GM19240 (cell line): ENCODE results near the gene SCAP.
"Not testable (repeated sequence)": the region's sequence is repeated elsewhere in the genome, so short reads cannot be mapped to it uniquely, and the experiment has no call there.

Experiments
- DNase-seq: peaks from one replicate; pipeline ENCODE4 v3.0.0; 2011; ENCODE audit warnings: low spot score; ENCODE audit not compliant: insufficient read length

The SCAP gene

DNA sequence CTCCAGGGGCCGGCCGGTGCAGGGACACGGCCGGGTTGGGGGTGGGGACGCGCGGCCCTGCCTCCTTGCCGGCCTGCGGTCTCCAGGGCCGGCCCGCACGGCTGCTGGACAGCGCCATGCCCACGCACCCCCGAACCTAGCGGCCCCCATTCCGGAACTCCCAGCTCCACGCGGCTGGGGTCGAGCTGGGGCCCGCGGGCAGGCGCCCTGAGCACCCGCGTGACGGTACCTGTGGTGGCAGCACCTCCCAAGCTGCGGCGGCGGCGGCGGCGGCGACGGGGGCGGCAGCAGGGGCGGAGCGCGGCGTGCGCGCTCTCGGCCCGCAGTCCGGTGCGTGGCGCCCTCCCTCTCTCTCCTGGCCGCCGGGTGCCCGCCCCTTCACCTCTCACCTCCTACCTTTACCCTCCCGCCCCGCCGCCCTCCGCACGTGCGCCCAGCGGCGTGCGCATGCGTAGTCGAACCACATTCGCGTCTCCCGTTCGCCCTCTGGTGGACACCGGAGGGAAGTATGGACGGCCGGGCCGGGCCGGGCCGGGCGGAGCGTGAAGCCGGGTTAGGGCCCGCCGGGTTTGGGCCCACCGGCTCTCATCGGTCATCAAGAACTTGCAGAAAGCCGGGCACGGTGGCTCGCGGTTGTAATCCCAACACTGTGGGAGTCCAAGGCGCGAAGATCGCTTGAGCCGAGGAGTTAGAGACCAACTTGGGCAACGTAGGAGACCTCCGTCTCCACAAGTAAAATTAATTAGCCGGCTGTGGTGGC lies at the start of gene SCAP:
SCAP (minus strand) TSS at position 372 of the 760 bp plus-strand sequence. CDS start 32,948 bp downstream, outside the sequence.
- peak; percentile 77 for DNase-seq

DNA sequence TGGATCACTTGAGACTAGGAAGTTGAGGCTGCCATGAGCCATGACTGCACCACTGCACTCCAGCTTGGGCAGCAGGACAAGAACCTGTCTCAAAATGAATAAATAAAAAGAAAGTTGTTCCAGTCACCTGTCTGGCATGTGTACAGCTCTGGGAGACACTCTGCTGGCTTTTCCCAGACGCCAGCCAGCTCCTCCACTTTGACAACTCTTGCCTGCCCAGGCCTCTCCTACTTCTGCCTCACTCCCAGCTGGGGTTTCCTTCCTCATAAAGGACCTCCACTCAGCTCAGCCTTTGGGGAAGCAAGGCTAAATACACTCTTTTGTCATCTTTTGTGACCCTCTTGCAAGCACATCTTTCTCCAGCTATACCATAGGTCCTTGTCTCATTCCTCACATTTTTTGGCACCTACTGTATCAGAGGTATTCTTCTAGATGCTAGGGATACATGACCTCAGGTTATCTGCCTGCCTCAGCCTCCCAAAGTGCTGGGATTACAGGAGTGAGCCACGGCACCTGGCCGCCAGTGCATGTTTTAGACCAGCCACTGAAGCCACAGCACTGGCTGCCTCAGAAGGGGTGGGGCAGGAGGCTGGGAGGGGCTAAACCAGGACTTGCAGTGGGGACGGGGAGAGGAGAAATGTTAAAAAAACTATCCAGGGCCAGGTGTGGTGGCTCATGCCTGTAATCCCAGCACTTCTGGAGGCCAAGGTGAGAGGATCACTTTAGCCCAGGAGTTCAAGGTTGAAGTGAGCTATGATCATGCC lies 47.8 kb upstream of the SCAP start:
- DNase-seq = no peak

DNA sequence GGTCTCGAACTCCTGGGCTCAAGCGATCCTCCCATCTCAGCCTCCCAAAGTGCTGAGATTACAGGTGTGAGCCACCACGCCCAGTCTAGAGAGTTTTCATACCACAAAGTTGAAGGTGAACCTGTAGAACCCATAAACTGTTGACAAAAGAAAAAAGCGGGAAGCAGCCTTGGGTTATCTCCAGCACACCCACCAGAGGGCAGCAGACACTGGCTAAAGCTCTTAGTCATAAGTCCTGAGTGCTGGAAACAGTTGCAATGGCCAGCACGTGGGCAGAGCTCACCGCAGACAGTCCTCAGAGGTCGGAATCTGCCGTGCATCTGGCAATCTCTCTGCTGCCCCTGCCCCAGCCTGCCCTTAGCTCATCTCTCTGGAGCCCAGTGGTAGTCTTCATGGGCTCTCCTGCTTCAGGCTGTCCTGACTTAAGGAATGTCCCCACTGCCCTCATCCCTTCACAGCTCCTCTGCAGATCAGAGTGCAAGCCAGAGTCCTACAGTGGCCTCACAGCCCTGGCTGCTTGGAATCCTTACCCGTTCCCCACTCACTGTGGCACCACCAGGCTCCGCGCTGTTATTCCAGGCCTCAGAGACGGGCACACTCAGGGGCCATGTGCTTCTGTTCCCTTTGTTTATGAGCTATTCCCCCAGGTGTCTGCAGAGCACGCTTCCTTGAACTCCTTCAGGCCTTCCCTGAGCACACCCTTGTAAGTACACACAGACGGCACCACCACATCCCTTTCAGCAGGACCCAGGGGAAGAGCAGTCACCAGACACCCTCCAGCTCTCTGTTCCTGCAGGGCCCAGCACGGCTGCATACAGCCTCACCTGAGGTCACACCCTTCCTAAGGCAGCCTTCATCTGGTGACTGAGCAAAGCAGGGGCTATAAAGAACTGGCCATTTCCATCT lies 46.6 kb upstream of the SCAP start:
- DNase-seq = peak; percentile 77

DNA sequence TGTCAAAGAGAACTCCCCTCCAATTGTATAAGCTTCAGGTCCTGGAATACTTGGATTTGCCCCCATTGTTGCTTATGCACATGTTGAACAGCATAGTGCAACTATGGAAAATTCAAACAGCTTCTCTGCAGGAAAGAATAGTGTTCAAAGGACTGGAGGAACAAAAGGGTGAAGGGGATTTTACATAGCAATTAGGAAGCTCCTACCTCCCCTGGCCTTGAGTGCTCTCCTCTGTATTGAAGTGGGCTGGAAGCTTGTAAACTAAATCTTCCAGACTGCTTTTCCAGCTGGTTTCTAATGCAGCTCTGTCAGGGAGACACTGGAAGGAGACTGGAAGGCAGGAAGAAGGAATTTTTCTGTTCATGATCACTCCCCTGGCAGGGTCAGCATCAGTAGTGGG lies 45.0 kb upstream of the SCAP start:
- no peak for DNase-seq

DNA sequence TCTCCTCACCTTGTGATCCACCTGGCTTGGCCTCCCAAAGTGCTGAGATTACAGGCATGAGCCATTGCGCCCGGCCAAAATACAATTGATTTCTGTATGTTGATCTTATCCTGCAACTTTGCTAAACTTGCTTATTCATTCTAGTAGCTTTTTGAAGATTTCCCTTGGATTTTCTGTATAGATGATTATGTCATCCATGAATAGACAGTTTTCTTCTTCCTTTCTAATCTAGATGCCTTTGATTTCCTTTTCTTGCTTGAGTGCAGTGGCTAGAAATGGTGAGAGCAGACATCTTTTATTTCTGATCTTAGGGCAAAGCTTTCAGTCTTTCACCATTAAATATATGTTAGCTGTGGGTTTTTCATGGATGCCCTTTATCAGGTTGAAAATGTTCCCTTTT lies 42.2 kb upstream of the SCAP start:
- no peak for DNase-seq

DNA sequence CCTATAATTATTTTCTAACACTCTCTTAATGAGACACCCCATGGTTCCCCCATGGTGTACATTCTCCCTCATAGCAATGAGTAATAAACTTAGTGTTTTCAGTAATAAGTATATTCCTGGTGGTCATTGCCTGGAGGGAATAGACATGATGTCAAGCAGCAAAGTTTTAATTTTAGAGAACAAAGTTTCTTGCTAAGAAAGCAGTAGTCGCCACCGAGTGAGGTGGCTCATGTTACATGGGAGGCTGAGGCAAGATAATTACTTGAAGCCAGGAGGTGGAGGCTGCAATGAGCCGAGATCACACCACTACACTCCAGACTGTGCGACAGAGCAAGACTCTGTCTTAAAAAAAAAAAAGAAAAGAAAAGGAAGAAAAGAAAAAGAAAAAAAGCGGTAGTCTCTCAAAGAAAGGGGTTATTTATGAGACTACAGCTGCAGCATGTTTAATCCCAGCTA lies 40.2 kb upstream of the SCAP start:
- no peak for DNase-seq

DNA sequence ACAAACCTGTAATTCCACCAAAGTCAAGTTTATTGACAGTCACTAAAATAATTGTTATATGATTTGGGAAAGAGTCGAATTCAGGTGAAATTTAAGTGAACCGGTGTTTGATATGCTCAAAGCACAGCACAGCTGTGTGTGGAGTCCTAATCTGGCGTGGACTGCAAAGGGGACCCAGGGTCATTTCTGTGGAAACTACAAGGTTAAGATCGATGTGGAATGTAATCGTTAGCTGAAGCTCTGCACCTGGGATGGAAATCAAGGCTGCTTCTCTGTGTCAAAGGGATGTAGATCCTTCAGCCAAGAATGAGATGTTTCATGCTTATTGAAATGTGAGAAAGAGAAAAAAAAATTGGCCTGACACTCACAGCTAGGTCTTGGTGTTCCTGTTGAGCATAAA lies 39.4 kb upstream of the SCAP start:
- no peak for DNase-seq

DNA sequence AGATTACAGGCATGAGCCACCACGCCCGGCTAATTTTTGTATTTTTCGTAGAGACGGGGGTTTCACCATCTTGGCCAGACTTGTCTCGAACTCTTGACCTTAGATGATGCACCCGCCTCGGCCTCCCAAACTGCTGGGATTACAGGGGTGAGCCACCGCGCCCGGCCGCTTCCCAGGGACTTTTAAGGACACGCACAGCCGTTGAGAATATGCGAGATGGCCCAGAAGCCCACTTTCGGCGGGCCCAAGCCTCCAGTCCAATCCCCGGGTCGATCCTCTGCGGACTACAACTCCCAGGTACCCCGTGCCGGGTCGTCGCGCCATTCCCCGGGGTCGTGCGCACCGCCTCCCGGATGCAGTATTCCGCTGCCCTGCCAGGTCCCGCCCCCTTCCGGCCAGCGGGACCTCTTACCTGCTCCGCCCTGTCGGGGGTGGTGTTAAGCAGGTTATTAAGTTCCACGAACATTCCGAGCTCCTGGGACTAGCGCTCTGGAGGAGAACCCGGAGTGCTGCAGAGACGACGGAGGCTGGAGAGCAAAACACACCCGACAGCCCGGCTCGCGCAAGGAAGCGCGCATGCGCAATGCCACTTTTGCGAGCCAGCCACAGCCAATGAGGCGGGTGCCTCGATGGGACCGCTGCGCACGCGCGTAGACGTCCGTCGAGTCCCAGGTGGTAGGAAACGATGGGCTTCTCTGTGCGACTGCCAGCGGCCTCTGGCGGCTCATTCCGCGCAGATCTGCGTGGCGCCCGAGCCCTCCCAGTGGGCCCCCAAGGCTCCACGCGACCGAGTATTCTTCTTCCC lies 37.6 kb upstream of the SCAP start, which contains the start of gene ELP6:
ELP6 (minus strand) TSS at position 588 of the 805 bp plus-strand sequence; CDS start at position 466, 122 bp downstream.
- DNase-seq = peak; percentile 89

DNA sequence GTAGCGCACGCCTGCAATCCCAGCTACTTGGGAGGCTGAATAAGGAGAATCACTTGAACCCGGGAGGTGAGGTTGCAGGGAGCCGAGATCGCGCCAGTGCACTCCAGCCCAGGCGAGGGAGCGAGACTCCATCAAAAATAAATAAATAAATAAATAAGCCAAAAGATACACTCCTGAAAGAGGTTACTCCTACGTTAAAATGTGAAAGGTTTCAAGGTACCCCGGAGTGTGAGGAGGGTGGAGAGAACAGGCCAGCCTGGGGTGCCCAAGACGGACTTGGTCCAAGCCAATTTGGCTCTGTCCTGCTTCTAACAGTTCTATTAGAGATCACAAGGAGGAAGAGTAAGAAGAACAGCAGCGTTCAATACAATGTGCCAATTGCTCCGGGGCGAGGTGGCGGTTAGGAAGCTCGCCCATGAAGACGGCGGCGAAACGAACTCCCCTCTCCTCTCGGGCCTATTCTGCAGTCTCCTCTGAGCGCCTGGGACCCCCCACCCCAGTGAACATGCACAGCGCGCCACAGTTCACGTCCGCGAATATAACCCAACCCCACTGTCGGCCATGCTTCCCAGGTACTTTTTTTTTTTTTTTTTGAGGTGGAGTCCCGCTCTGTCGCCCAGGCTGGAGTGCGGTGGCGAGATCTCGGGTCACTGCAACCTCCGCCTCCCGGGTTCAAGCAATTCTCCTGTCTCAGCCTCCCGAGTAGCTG lies 36.8 kb upstream of the SCAP start:
- no peak for DNase-seq

DNA sequence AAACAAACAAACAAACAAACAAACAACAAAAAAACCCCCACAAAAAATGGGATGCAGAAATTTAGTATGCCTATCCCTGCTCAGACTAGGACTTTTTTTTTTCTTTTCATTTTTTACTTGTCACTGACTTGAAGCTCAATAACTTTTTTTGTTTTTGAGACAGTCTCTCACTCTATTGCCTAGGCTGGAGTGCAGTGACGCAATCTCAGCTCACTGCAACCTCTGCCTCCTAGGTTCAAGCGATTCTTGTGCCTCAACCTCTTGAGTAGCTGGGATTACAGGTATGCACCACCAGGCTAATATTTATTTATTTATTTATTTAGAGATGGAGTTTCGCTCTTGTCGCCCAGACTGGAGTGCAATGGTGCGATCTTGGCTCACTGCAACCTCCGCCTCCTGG lies 29.5 kb upstream of the SCAP start:
- DNase-seq = not testable (repeated sequence)

DNA sequence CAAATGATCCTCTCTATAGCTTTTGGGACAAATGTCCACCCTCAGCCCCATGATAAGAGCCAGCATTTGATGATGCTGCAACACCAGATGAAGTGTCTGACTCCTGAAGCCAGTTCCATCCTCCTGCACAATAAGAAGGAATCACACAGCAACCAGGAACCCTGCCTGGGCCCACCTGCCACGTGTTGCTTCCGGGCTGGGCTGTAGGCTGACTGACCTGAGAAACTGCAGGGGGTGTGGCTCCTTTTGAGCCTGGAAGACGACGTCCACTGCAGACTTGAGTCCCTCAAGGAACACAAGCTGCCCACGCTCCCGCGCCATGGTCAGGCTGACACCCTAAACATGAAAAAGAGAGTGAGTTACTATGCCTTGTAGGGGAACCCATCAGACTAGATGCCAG lies 28.4 kb upstream of the SCAP start:
- no peak for DNase-seq

DNA sequence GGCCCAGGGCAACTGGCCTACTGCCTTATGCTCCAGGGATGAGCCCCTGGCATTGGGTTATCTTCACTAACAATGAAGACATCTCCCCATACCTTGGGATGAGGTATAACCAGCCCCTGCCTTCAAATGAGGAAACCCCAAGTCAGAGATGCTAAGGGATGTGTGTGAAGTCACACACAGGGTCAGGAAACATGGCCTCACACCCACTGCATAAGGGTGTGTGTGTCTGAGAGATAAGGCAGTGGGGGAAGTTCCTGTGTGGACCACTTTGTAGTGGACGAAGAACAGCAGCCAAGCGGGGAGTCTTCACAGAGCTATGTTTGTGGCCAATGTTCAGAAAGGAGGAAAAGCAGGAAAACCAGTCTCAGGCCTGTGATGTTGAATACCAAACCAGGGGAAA lies 27.3 kb upstream of the SCAP start:
- DNase-seq = no peak

DNA sequence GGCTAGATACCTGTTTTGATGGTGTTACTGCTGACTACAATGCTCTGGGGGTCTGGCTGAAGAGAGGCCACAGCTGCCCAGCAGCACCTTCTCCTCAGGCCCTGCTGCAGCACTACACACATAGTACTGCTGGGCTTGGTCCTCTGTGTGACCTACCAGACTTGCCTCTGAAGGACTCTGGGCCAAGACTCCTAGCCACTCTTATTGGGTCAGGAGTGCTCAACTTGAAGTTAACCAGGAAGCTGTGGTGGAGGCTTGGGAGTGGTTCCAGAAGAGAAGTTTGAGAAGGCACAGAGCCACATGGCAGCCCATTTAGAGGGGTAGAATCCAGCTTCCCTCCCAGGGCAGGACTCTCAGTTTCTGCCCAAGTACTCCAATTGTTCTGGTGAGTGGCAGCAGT lies 21.2 kb upstream of the SCAP start:
- no peak for DNase-seq

DNA sequence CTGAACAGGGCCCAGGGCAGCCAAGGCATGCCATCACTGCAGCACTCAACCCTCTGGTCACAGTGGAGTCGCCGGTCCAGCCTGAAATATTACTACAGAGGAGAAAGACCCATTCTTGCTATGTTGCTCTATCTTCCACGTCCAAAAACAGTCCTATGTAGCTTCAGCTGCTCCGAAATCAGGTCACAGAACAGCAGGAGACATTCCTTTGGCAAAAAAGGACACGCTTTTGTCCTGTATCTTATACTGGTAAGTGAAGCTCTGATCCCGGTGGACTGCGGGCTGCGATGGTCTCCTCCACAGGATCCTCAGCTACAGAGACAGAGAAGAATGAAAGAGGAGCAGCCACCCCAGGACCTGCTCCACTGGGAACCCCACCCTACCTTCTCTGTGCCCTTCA lies 20.1 kb upstream of the SCAP start:
- no peak for DNase-seq

DNA sequence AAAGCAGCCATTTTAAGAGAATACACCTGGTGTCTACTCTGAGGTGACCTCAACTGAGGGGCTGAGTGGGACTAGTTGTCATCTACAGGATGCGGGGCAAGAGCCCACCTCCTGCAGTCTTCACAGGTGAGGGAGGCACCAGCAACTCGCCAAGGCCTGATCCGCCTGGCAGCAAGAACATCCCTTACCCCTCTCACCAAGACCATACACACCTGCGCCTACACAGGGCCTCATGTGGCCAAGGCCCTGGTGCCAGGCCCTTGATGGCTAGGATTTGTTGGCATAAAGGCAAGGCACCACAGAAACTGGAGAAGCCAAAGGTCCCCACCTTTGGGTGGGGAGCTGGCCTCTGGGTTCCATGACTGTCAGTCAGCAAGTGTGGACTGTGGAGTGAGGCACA lies 19.4 kb upstream of the SCAP start:
- no peak for DNase-seq

DNA sequence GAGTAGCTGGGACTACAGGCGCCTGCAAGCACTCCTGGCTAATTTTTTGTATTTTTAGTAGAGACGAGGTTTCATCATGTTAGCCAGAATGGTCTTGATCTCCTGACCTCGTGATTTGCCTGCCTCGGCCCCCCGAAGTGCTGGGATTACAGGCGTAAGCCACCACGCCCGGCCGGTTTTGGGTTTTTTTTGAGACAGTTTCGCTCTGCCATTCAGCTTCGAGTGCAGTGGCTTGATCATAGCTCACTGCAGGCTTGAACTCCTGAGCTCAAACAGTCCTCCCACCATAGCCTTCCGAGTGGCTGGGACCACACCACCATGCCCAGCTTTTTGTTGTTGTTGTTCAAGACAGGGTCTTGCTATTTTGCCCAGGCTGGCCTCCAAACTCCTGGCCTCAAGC lies 16.0 kb upstream of the SCAP start:
- DNase-seq = no peak

DNA sequence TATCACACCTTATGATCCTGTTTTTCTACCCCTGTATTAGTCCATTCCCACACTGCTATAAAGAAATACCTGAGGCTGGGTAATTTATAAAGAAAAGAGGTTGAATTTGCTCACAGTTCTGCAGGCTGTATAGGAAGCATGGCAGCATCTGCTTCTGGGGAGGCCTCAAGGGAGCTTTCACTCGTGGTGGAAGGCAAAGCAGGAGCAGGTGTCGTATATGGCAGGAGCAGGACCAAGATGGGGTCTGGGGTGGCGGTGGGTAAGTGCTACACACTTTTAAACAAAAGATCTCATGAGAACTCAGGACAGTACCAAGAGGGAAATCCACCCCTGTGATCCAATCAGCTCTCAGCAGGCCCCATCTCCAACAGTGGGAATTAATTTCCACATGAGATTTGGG lies 15.4 kb upstream of the SCAP start:
- no peak for DNase-seq

DNA sequence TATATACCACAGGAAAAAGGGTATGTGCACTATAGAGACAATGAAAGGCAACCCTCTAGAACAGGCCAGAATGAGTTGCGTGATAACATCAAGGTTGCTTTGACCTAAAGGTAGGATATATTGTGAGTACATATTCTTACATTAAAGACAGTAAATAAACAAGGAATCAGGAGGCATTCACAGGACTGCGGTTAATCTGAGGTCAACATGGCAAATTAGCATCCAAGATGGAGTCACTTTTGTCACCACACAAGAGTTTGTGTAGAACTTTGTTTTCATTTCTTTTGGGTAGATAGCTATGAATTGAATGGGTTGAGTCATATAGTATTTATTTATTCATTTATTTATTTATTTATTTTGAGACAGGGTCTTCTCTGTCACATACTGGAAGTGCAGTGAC lies 11.5 kb upstream of the SCAP start:
- DNase-seq = no peak

DNA sequence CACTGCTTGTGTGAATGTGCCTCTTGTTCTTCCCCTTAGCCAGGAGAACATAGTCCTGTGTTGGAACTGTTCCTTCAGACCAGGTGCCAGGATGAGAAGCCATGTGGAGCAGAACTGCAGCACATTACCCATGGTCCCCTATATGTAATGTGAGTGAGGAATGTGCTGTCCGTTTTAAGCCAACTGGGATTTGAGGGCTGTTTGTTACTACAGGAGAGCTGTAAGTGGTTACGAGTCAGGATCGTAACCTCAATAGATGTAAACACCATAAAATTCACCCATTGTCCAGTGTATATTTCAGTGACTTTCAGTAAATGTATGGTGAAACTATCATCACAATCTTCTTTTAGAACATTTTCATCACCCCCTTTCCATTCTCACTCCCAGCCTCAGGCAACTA lies 10.1 kb upstream of the SCAP start:
- DNase-seq = no peak

DNA sequence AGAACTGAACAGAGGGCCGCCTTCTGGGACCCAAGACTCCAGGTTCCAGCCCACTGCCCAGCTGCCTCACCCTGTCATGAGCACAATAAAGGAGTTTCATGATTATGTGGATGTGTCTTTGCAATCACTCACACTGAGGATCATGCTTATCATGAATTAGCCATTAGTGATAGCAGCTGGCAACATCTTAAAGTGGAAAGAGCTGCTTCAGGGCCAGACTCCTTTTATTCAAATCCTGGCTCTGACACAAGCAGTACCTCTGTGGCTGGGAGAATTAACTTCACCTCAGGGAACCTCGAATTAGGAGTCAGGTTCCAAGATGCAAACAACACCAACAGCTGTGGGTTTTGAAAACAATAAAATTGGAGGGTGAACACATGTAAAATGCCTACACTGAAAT lies 6.6 kb upstream of the SCAP start:
- no peak for DNase-seq
